HCT116 (cell line): ENCODE results near the gene ZPR1. TPM values are rescaled to one million over a fixed set of nuclear protein-coding genes. Genes with fewer than 3 reads are reported as not detected.

ENCODE experiments used
- ATAC-seq: fragments of 200-7000 bp; cut with Tn5 transposase; 2 replicates; pipeline ENCODE4 v1.9.1; 2020; ENCODE audit warnings: mild to moderate bottlenecking, moderate library complexity
- BruUV-seq: library from RNA; stranded (reverse); fragments of 400-500 nt; replicated peaks from 2 replicates; lab custom pipeline; 2021; lab: Mats Ljungman, UMichigan
- CTCF ChIA-PET: fragments of 300-600 bp; sonication (Branson Sonifier 250); formaldehyde crosslinking; loops from one replicate; lab custom pipeline; 2021; ENCODE audit warnings: antibody characterized with exemption; lab: Charles Lee
- POLR2A ChIA-PET: fragments of 300-600, 350-600 bp; sonication (Branson Sonifier 250); formaldehyde crosslinking; loops from one replicate; lab custom pipeline; 2021; ENCODE audit warnings: antibody characterized with exemption; lab: Charles Lee
- RAD21 ChIA-PET, 2 experiments: fragments of 300-600 bp; sonication (Branson Sonifier 250); formaldehyde crosslinking; loops; one replicate each; lab custom pipeline; 2023; ENCODE audit warnings: low total read pairs in 2 of 2; ENCODE audit not compliant: uncharacterized antibody in 2 of 2, unreplicated experiment in 2 of 2, low non-redundant PET in 1 of 2; lab: Charles Lee
- DNase-seq: peaks from one replicate; pipeline ENCODE4 v3.0.0-alpha.2; 2010; ENCODE audit warnings: low read depth, low spot score
- H2AFZ ChIP-seq: fragments of 200-600 bp; shearing (Covaris generic), sonication (generic); 2 replicates; pipeline ENCODE4 v1.6.1; 2017; ENCODE audit warnings: low read depth, mixed run types, mixed read lengths, antibody characterized with exemption, low read length; ENCODE audit not compliant: poor library complexity, severe bottlenecking
- H3K27ac ChIP-seq: 2 replicates; pipeline ENCODE4 v1.5.1; 2012; ENCODE audit warnings: low read depth, low read length
- H3K27me3 ChIP-seq: fragments of 200-600 bp; sonication (generic); 2 replicates; pipeline ENCODE4 v1.6.1; 2016; ENCODE audit warnings: mixed run types, low read length, mixed read lengths; ENCODE audit not compliant: insufficient read depth
- H3K36me3 ChIP-seq, 2 experiments: fragments of 200-500 bp in 1 of 2; fragments of 200-600 bp in 1 of 2; sonication (Bioruptor generic) in 1 of 2; sonication (generic) in 1 of 2; 2 replicates each; pipeline versions ENCODE4 v1.5.1 to v1.6.1; 2014 to 2016; ENCODE audit warnings: low read length in 2 of 2, inconsistent platforms in 1 of 2, mixed read lengths in 1 of 2, mixed run types in 1 of 2; ENCODE audit not compliant: insufficient read depth in 2 of 2, control insufficient read depth in 1 of 2
- H3K4me1 ChIP-seq, 2 experiments: fragments of 200-600 bp in 1 of 2; sonication (generic) in 1 of 2; 2 replicates each; pipeline versions ENCODE4 v1.5.1 to v1.6.1; 2012 to 2017; ENCODE audit warnings: low read length in 2 of 2, inconsistent platforms in 1 of 2, mild to moderate bottlenecking in 1 of 2, mixed read lengths in 1 of 2, mixed run types in 1 of 2, moderate library complexity in 1 of 2; ENCODE audit not compliant: insufficient read depth in 2 of 2, control insufficient read depth in 1 of 2
- H3K4me2 ChIP-seq: fragments of 200-600 bp; sonication (generic); 2 replicates; pipeline ENCODE4 v1.6.1; 2017; ENCODE audit warnings: mixed run types, low read length, mixed read lengths
- H3K4me3 ChIP-seq, 2 experiments: fragments of 200-600 bp in 1 of 2; sonication (generic) in 1 of 2; replicated peaks in 1 of 2; 2 replicates each; pipeline ENCODE4 v1.5.1; 2011 to 2016; ENCODE audit warnings: low read length in 2 of 2, control low read depth in 1 of 2, low read depth in 1 of 2, mild to moderate bottlenecking in 1 of 2, mixed read lengths in 1 of 2, mixed run types in 1 of 2
- H3K79me2 ChIP-seq: fragments of 200-600 bp; sonication (generic); 2 replicates; pipeline ENCODE4 v1.6.1; 2017; ENCODE audit warnings: mild to moderate bottlenecking, mixed run types, low read length, moderate library complexity, mixed read lengths; ENCODE audit not compliant: insufficient read depth
- H3K9ac ChIP-seq: fragments of 200-600 bp; sonication (generic); 2 replicates; pipeline ENCODE4 v1.6.1; 2016; ENCODE audit warnings: low read length, mixed read lengths
- H3K9me2 ChIP-seq: fragments of 200-600 bp; sonication (generic), shearing (Covaris generic); 2 replicates; pipeline ENCODE4 v1.6.1; 2017; ENCODE audit warnings: mixed run types, mild to moderate bottlenecking, moderate library complexity; ENCODE audit not compliant: insufficient read depth
- H3K9me3 ChIP-seq, 2 experiments: fragments of 200-500 bp in 1 of 2; fragments of 200-600 bp in 1 of 2; sonication (Bioruptor generic) in 1 of 2; sonication (generic) in 1 of 2; 2 replicates each; pipeline ENCODE4 v1.6.1; 2014 to 2017; ENCODE audit warnings: low read length in 2 of 2, mixed read lengths in 2 of 2, inconsistent platforms in 1 of 2, low read depth in 1 of 2, mild to moderate bottlenecking in 1 of 2, mixed run types in 1 of 2, moderate library complexity in 1 of 2; ENCODE audit not compliant: control insufficient read depth in 1 of 2, insufficient read depth in 1 of 2
- H4K20me1 ChIP-seq: fragments of 200-600 bp; sonication (generic), shearing (Covaris generic); 2 replicates; pipeline ENCODE4 v1.6.1; 2017; ENCODE audit warnings: mixed run types, mild to moderate bottlenecking, moderate library complexity; ENCODE audit not compliant: insufficient read depth
- ATF3 ChIP-seq: IDR thresholded peaks from 2 replicates; pipeline ENCODE4 v1.6.1; 2012
- CBX3 ChIP-seq: IDR thresholded peaks from 2 replicates; pipeline ENCODE4 v1.6.1; 2012; ENCODE audit warnings: low read depth
- CEBPB ChIP-seq: IDR thresholded peaks from 2 replicates; pipeline ENCODE4 v1.6.1; 2012; ENCODE audit warnings: low read depth
- CTCF ChIP-seq, 3 experiments: fragments of 200-600 bp in 1 of 3; sonication (generic) in 1 of 3; IDR thresholded peaks in 2 of 3; conservative IDR thresholded peaks in 1 of 3; 2 replicates each; pipeline ENCODE4 v1.5.1; 2012 to 2017; ENCODE audit warnings: low read depth in 2 of 3, low read length in 2 of 3, antibody characterized with exemption in 1 of 3, borderline replicate concordance in 1 of 3, control low read depth in 1 of 3, mild to moderate bottlenecking in 1 of 3, mixed read lengths in 1 of 3, mixed run types in 1 of 3, moderate library complexity in 1 of 3; ENCODE audit not compliant: insufficient read depth in 1 of 3
- EGR1 ChIP-seq: IDR thresholded peaks from 2 replicates; pipeline ENCODE4 v1.6.1; 2012; ENCODE audit warnings: low read depth
- EZH2 ChIP-seq: fragments of 200-600 bp; sonication (generic); IDR thresholded peaks from 2 replicates; pipeline ENCODE4 v1.6.1; 2017; ENCODE audit warnings: antibody characterized with exemption, mixed run types
- FOSL1 ChIP-seq: IDR thresholded peaks from 2 replicates; pipeline ENCODE4 v1.6.1; 2012; ENCODE audit warnings: low read depth
- JUND ChIP-seq: IDR thresholded peaks from 2 replicates; pipeline ENCODE4 v1.6.1; 2012
- POLR2A ChIP-seq: IDR thresholded peaks from 2 replicates; pipeline ENCODE4 v1.7.0; 2011; ENCODE audit warnings: borderline replicate concordance; ENCODE audit not compliant: insufficient read depth, insufficient read length; ENCODE audit errors: extremely low read depth
- POLR2AphosphoS5 ChIP-seq: IDR thresholded peaks from 2 replicates; pipeline ENCODE4 v1.6.1; 2011; ENCODE audit warnings: mild to moderate bottlenecking, low read depth, low read length, moderate library complexity
- REST ChIP-seq: IDR thresholded peaks from 2 replicates; pipeline ENCODE4 v1.6.1; 2012; ENCODE audit warnings: low read depth
- SIN3A ChIP-seq: IDR thresholded peaks from 2 replicates; pipeline ENCODE4 v1.6.1; 2012; ENCODE audit warnings: low read depth
- SP1 ChIP-seq: IDR thresholded peaks from 2 replicates; pipeline ENCODE4 v1.6.1; 2012; ENCODE audit warnings: low read depth
- TCF7L2 ChIP-seq: IDR thresholded peaks from 2 replicates; pipeline ENCODE4 v1.7.0; 2011; ENCODE audit warnings: borderline replicate concordance, inconsistent platforms; ENCODE audit not compliant: insufficient read depth, insufficient read length; ENCODE audit errors: extremely low read depth
- ZBTB33 ChIP-seq: IDR thresholded peaks from 2 replicates; pipeline ENCODE4 v1.6.1; 2011; ENCODE audit warnings: mild to moderate bottlenecking, low read length, moderate library complexity; ENCODE audit not compliant: insufficient replicate concordance; ENCODE audit errors: extremely low read depth
- ZNF274 ChIP-seq: fragments of 200-500 bp; sonication (Bioruptor generic); IDR thresholded peaks from 2 replicates; pipeline ENCODE4 v1.6.1; 2014; ENCODE audit warnings: mild to moderate bottlenecking, low read depth, low read length, inconsistent platforms
- intact Hi-C: fragments of 100-400 bp; cut with micrococcal nuclease; formaldehyde crosslinking; loops from 2 replicates; pipeline ENCODE4 v1.10.0; 2022
- total RNA-seq: library from RNA; stranded (reverse); gene quantifications from one replicate; pipeline ENCODE4 v1.2.1, GENCODE V29; 2021; ENCODE audit not compliant: unreplicated experiment

The ZPR1 gene
- total RNA-seq, 1 experiment from 2014 or later, result 56.3 TPM

- no peak for ATAC-seq
- no peaks in the 10 kb centered on the region for H3K79me2 ChIP-seq
- TF ChIP-seq CTCF (IDR thresholded peaks at IDR 0.05 in 2 of 3, conservative IDR thresholded peaks at IDR 0.05 in 1 of 3; ENCODE audit: borderline replicate concordance in 1 of 3, insufficient read depth in 1 of 3, low read depth in 2 of 3, low read length in 2 of 3) (no peak), CEBPB (no peak), POLR2AphosphoS5 (no peak), ZBTB33 (no peak), EZH2 (no peak), SP1 (no peak), ATF3 (no peak), FOSL1 (no peak), TCF7L2 (no peak), CBX3 (no peak), JUND (no peak), SIN3A (no peak), POLR2A (no peak), EGR1 (no peak), REST (no peak), ZNF274 (no peak)
- no peaks in the 10 kb centered on the region for H3K9me2 ChIP-seq
- no peak overlapping the region for H3K27ac ChIP-seq
- ChIA-PET POLR2A (no interaction called here), RAD21 (no interaction called here), CTCF (no interaction called here)
- no peaks in the 10 kb centered on the region for H3K27me3 ChIP-seq
- H3K4me2 ChIP-seq, result no peak overlapping the region
- no peaks in the 10 kb centered on the region for H4K20me1 ChIP-seq
- H3K4me3 ChIP-seq, result no peak overlapping the region
- no peak for DNase-seq
- H3K9me3 ChIP-seq, result no peaks in the 10 kb centered on the region
- H3K36me3 ChIP-seq, result no peaks in the 10 kb centered on the region
- no peak overlapping the region for H3K9ac ChIP-seq
- H2AFZ ChIP-seq, result no peak overlapping the region
- intact Hi-C loops, result no loop called here
- BruUV-seq, result no TSS peak
- no peaks in the 10 kb centered on the region for H3K4me1 ChIP-seq
These were observed 23.4 kb upstream of the ZPR1 start for GRCh38 chr11:116811194-116811593.
